Stimulated activated CD8-positive, alpha-beta memory T cell treated with anti-CD3 and anti-CD28 coated beads, Interleukin-4, amount 100 ng/mL, for 48 hours (primary cell): ENCODE data around the gene KCND3.
A peak's percentile ranks its signal among the peaks of the same experiment; 100 is the strongest.

Experiments
- DNase-seq: peaks from one replicate; pipeline ENCODE4 v3.0.0-alpha.2; 2020

KCND3 gene

GRCh38 chr1:111989531-111990025 is at the start of gene KCND3:
KCND3 (minus strand) TSS chr1:111989668.
- peak; percentile 31 for DNase-seq

DNA sequence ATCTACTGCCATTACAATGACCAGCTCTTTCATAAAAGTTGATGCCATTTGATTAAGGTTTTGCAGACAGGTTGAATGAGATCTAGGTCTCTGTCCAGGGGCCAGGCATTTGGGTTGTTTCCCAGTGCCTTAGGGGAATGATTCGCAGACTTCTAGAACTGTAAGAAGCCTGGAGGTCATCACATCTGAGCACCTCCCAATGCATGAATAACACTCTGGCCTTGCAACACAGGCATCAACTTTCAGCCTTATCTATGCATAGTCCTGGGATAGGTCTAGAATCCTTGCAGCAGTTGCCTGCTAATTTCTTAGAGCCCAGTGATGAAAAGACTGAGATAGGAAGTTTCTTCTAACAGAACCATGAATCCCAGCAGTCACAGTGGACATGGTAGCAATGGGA is 44.8 kb upstream of the KCND3 start:
- no peak for DNase-seq

DNA sequence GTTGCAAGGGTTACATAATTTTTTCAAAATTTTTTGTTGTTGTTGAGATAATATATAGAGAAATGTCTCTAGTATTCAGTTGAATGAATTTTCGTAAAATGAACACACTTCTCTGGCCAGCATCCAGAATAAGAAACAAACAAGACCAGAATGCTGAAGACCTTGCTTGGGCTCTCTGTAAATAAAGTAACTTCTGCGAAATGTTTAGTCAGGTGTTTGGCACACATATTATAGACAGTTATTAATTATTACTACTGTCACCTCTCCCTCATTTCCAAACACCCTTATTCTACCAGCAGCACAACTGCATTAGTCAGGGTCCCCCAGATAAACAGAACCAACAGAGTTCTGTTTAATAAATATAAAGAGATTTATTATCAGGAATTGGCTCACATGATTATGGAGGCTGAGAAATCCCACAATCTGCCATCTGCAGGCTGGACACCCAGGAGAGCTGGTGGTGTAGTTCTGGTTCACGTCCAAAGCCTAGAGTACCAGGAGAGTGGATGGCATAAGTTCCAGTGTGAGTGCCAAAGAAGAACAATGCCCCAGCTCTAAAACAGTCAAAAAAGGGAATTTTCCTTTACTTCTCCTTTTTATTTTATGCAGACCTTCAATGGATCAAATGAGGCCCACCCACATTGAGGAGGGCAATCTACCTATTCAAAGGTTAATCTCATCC is 44.1 kb upstream of the KCND3 start:
- DNase-seq: no peak

GRCh38 chr1:112030157-112030556 is 40.7 kb upstream of the KCND3 start:
- no peak for DNase-seq

GRCh38 chr1:112027696-112028095 is 38.2 kb upstream of the KCND3 start:
- no peak for DNase-seq

GRCh38 chr1:112026501-112026900 is 37.0 kb upstream of the KCND3 start:
- no peak for DNase-seq

- DNase-seq: no peak
Observed at GRCh38 chr1:112026016-112026415, 36.5 kb upstream of the KCND3 start.

- no peak for DNase-seq
Observed at GRCh38 chr1:112021263-112021662, 31.8 kb upstream of the KCND3 start.

DNA sequence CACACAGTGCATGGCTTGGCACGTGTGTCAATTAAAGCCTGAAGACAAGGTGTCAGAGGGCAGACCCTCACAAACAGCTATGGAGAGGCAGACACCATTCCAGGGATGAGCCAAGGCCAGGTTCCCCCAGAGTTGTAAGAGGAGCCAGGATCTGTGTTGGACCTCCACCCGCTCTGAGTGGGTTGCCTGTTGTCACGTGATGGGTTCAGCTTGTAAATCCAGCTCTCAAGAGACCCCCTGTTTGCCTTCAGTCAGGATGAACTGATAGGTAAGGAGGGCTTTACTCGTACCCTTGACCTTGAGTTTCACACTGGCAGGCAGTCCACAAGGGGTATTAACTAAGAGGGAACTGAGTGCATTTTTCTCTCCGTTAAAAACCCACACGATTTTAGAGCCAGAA is 27.7 kb upstream of the KCND3 start:
- no peak for DNase-seq

DNA sequence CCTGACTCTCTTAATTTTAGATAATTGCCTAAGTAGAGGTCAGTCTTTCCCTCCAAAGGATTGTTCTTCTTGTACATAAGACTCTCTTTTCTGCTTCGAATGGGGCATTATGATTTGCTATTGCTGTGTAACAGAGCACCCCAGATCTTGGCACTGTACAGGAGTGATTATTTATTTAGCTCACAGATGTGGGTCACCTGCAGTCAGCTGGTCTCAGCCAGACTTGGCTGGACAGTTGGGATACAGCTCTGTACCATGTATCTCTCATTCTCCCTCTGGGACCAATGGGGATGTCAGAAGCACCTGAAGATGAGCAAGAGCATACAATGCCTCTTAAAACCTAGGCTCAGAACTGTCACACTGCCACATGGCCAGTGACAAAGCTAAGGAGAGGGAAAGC is 23.4 kb upstream of the KCND3 start:
- DNase-seq: no peak

DNA sequence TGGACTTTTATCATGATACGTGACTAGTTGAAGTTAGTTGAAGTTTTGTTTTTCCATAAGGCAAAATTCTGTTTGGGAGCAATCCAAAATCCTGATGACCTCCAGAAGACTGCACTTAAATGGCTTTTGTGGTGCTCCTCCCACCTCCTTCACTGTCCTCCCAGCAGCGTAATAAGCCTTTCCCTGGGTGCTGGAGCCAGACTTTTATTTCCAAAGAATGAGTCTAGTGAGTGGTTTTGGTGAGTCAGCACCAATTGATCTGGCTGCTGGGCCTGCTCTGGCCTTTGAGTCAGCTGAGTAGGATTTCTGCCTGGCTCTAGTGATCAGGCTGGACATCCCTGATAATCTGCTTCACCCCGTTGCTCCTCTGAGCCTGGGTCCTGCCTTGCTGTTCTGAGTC is 21.7 kb upstream of the KCND3 start:
- no peak for DNase-seq

DNA sequence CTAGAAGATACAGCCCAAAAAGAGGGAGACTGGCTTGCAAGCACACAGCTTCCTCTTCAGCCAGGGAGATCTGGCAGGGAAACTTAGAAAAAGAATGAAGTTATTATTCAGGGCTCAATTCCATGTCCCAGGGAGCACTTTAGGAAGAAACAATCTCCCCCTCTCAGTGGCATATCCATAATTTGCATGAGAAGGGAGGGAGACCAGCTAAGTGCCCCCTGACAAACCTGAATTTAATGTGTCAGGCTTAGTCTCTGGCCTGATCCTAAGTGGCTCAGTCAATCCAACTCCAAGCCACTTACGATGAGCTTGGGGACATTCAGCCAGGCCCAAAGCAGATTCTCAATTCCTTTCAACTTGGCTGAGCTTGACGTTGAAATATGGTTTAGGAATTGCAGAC is 17.7 kb upstream of the KCND3 start:
- no peak for DNase-seq

- no peak for DNase-seq
Observed at GRCh38 chr1:112006416-112007025, 17.1 kb upstream of the KCND3 start.

DNA sequence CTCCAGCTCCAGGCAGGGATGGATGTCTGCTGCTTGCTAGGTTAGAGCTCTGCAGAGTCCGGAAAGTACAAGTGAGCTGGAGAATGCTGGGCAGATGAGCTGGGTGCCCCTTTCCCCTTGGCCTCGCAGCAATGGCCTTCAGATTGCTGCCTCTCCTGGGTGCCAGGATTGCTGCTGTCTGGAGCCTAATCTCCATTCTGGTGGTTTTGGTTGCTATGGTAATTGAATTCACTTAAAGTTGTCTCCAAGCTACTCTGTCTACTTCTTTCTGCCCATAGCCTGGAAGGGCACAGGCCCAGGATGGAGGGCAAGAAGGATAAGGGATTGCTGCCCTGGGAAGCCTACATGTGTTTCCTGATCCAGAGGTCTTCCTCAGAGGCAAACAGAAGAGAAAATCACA is 14.6 kb upstream of the KCND3 start:
- no peak for DNase-seq

DNA sequence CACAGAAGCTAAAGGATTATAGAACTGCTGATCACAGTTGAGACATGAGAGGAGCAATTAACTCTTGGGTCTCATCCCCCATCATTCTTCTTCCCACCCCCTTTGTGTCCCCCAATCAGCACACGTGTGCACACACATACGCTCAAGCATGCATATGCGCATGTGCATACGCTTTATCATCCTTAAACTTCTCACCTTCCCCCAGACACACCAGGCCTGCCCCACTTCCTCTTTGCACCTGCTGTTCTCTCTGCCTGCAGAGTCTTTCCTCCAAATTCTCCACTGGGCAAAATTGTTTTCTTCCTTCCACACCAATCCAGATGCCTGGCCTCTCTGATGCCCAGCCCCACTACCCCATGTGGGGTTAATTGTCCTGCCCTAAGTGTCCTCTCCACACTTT is 13.0 kb upstream of the KCND3 start:
- no peak for DNase-seq

GRCh38 chr1:112001436-112001835 is 12.0 kb upstream of the KCND3 start:
- DNase-seq: no peak

GRCh38 chr1:112000048-112000447 is 10.6 kb upstream of the KCND3 start:
- DNase-seq: no peak

GRCh38 chr1:111998332-111998731 is 8.9 kb upstream of the KCND3 start:
- DNase-seq: no peak

DNA sequence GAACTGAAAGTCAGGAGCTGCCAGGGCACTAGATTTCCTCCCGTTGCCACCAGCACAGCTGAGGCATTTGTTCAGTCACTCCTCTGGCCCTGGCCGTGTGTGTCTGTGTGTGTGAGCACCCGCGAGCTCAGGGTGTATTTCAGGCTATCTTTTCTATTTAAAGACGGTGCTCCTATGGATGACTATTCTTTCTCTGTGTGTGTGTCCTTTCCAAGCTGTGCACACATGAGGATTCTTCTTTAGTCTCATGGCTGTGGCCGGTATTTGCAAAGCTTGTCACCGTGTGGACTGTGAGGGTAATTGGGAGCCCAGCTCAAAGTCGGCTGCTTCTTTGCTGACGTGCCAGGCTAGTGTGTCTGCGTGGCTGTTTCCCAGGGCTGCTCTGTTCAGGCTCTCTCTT is 3.0 kb upstream of the KCND3 start:
- DNase-seq: no peak

DNA sequence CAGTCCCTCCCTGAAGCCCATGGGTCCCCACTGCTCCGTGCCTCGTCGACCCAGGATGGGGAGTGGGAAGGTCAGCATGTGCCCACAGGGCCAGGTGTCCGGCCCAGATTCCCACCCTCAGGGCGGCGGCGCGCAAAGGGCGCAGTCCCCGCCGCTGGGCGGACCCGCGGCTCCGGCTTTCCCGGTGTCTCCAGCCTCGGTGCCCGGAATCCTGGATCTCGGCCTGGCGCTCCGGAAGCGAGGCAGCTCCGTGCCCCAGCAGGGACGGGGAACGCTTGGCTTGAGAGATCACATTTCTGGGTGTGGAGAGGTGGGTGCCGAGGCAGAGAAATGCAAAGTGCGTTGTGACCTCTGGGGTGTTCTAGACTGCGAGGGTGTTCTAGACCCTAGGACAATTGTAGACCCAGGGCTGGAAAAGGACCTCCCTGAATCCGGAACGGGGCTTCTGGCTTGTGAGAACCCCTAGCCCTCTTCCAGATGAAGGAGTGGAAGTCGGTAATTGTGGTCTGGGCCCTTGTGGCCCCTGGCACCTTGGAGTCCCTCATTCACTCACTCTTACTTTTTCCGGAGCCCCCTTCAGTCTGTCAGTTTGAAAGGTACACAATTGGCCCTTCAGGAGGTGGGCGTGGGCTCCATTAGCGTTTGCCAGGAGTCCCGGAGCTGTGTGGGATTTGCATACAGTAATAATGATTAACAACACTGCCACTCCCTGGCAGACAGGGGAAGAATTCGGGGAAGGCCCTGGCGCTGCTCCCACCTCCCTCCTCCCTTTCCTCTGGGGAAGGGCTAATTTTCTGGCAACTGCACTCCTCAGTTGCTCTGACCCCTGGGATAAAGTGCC is 1.6 kb upstream of the KCND3 start:
- DNase-seq: no peak

- DNase-seq: no peak
Observed at GRCh38 chr1:111990026-111990877, 784 bp upstream of the KCND3 start.

GRCh38 chr1:111988743-111989453 is 570 bp downstream of the KCND3 start:
- peak; percentile 24 for DNase-seq
